Stimulated activated CD8-positive, alpha-beta memory T cell treated with anti-CD3 and anti-CD28 coated beads, Interleukin-7, amount 100 ng/mL, for 1 hour (primary cell): Measurements from ENCODE around the gene ANKRD33B.

Experiments
- DNase-seq, 2 donors: peaks; one replicate each; pipeline ENCODE4 v3.0.0-alpha.2; 2020; ENCODE audit warnings: low read depth in 2 of 2

ANKRD33B gene

DNA sequence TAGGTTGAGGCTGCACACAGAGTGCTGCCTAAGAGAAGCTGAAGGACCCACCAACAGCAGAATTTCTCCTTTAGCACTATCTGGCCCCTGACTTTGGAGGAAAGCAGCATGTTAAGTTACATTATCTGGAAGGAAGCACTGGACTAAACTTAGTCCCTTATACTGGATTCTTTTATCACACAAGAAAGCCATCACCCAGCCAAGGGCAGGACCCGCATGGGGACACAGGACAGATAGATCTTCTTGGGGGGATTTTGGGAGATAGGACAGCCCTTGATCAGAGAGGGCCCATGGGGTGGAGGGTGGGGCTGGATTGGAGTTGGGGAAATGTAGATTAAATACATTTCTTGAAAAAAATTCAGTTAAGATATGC lies 14.4 kb downstream of the ANKRD33B start:
- no peak for DNase-seq

DNA sequence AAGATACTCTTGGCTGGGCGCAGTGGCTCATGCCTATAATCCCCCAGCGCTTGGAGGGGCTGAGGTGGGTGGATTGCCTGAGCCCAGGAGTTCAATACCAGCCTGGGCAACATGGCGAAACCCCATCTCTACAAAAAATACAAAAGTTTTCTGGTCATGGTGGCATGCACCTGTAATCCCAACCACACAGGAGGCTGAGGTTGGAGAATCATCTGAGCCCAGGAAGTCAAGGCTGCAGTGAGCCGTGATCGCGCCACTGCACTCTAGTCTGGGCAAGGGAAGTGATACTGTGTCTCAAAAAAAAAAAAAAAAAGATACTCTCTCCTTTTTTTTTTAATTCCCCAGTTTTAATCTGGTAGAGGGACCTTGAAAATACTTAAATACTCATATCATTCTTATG lies 15.0 kb downstream of the ANKRD33B start:
- no peak for DNase-seq

DNA sequence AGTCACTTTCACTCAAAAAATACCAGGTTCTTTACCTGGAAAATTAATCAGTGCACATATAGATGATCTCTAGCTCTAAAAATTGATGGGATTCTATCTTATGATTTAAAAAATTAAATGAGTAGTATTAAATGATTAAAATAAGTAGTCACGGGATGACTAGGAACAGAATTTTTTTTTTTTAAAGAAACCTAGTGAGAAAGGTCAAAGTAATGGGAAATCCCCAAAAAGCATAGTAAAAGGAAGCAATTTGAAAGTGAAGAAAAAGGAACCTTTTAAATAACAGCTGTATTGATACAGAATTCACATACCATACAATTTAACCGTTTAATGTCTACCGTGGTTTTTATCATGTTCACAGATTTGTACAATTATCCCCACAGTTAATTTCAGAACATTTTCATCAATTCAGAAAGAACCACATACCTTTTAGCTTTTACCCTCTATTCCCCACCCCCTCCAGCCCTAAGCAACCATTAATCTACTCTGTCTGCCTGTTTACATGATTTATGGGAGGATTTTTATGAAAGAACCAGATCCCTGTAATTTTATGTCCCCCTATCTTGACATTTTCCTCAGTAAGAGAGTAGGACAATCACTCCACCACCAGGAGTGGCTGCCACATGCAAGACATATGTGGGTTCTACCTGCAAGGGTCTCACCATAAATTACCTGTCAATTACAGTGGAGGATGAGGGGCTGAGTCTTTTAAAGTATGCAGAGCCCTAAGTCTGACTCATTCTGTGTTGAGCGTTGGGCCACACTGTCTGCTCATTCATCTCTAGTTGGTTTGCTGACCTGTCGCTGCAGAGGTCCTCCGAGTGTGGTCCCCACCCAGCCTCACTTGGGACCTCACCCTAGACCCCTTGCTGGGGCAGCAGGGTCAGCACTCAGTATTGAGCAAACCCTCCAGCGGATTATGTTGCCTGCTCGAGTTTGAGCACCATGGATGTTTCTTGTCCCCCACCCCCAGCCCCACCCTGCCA lies 16.0 kb downstream of the ANKRD33B start:
- no peak for DNase-seq

DNA sequence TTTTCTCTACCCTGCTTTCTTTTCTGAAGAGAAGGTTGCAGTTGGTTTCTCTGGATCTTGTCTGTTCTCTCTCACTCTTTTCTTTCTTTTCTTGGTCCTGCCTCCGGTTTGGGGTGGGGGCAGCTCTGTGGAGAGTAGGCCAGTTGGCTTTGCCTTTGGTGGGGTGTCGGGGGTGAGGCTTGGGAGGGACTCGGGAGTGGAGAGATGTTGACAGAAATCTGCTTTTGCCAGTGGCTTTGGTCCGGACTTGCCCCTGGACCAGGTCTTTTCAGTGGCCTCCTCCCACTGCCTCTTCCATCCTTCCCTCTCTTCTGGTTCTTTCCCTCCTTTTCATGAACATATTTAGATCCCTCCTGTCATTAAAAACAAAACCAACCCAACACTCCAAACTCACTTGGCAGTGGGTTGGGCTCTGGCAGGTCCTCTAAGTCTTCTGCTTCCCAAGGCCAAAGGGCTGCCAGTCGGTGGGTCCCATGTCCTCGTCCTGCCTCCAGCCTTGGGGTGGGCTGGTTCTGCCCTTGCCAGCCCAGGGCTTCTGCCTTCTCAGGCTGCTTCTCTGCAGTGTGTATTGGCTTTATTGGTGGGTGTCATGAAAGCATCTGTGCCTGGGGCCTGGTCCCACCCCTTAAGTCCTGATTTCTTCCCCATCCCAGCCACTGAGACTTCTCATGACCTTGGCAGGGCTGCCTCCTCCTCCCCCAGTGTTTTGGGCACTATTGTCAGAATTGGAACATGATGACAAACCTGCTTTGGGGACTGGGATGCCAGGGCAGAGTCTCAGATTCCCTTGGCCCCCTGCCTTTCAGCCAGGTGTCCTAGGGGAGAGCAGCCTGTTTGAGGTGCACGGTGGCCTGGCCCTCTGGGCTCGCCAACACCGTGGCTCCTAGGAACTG lies 16.9 kb downstream of the ANKRD33B start:
- no peak for DNase-seq

DNA sequence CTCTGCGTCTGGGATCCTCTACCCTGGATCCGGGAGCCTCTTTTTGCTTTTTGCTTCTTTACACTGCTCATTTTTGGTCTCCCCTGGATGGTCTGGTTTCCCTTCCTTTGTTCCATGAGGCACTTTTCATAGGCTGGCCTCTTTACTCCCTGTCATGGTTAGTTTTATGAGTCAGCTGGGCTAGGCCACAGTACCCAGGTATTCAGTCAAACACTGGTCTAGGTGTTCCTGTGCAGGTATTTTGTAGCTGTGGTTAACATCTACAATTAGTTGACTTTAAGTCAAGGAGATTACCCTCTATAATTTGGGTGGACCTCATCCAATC lies 17.5 kb downstream of the ANKRD33B start:
- DNase-seq: no peak

DNA sequence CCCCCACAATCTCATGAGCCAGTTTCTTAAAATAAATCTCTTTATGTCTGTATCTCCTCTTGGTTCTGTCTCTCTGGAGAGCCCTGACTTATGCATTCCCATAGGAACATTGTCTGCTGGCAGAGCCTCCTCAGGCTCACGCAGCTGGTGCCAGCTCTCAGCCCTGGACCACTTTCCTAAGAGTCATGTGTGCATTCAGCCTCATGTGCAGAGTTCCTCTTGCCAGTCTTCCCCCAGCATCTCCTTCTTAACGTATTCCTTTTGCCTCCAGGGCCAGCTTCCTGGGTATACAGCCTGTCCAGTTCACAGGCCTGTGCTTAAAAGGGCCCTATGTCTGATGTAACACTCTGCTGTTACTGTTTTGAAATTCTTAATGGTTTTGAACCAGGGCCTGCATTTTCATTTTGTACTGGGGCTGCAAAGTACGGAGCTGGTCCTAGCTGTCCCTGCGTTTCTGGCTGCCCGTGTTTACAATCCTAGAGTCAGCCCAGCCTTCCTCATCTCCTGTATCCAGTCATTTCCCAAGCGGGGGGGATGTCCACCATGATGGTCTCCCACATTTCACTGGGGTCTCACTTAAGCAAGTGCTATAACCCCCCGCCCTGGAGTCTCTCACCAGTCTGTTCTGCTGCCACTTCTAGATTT lies 18.1 kb downstream of the ANKRD33B start:
- DNase-seq: no peak

DNA sequence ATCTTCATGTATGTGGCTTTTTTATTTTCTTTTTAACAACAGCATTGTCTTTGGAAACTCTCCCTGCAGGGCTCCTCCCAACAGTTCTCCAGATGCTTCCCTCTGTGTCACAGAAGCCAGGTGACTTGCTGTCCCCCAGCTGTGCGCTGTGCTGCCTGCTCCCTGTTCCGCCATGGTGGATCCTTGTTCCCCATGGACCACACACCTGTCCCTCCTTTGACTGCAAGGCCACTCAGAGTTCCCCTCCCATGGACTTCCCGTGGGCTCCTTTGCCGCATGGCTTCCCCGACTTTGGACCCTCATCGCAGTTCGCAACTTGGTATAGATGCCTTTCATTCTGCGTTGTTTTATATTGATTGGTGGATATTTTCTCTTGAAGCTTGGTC lies 18.6 kb downstream of the ANKRD33B start:
- no peak for DNase-seq

DNA sequence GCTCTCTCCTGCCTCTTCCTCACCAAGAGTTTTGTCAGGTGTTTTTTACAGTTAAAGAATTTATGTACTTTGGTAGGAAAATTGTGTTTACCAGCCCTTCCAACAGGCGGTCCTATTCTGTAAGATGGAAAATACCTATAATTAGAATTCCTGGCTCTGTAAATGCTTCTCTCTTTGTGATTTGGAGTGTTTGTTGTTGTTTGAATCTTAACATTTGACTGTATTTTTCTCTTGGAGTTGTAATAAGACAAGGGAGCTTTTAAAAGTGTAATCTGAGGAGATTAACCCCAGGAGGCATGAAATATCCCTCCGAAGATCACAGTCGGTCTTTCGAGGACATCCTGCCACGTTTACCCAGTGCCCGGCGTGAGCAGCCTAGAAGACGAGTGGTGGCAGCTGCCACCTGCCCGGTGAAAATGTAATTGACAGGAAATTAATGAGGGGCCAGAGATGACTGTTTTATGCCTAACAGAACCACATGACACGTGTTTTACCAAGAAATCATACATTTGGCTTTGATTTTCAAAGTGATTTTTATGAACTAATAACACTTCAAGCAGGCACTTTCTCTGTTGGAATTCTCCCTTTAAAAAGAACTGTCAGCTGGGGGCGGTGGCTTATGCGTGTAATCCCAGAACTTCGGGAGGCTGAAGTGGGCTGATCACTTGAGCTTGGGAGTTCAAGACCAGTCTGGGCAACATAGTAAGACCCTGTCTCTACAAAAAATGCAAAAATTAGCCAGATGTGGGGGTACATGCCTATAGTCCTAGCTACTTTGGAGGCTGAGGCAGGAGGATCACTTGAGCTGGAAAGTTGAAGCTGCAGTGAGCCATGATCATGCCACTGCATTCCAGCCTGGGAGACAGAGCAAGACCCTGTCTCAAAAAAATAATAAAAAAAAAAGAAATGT lies 20.0 kb downstream of the ANKRD33B start:
- DNase-seq: no peak

DNA sequence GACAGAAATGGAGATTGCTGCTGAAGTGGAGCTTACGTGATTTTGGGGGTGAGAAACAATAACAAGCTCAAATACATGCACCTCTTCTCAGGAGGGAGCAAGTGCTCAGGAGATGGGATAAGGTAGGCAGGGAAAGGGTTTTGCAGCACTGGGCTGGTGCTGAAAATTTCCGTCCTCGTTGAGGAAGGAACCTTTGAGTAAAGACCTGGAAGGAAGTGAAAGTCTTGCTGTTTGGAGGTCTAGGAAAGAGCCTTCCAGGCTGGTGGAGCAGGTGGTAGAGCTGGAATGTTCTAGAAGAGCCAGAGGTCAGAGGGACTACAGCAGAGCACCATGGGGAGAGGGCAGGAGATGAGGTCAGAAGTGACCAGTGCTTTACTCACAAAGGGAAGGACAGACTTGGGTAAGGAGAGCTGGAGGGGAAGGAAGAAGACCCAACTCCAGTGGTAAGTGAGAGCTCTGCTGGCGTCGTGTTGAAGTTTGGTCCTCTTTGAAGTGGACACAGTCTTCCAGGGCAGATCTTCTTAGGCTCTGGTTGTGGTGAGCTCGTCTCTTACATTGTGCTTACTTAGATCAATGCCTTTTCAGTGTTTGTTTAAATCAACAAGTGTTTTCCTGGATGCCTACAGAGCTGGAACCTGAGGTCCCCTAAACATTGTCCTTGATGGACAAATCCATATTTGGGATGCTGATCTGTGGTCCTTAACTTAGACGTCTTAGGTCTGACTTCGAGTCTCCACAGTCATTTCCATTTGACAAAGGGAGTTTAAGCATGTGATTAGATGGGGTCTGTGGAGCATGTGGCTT lies 21.0 kb downstream of the ANKRD33B start:
- no peak for DNase-seq

DNA sequence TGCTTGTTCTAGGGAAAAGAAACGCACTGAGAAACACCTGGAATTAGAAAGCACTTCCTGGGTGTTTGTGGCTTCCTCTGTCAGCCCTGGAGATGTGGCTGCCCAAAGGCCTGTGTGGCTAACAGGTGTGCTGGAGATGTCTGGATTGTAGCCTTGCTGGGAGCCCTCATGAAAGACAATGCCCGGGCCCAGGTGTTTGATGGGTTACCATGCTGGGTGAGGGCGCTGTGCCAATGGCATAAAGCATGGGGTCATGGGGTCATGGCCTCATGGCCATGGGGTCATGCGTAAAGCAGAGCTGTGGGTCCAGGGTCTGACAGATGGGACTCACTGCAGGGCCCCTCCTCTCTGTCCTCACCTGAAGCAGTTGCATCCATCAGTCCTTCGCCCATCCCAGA lies 21.6 kb downstream of the ANKRD33B start:
- DNase-seq: no peak

DNA sequence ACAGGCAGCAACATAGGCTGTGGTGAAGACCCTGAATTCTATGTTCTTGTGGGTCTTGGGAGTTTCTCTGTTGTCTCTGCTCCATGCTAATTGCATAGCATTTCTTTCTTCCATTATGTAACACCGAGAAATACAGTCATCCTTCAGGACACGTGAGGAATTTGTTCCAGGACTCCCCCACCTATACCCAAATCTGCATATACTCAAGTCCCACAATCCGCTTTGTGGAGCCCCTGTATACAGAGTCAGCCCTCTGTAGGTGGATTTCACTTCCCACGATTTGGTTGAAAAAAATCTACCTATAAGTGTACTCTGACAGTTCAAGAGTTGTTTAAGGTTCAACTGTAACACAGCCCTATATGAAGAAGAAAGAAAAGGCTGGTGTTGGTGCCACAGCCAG lies 22.1 kb downstream of the ANKRD33B start:
- DNase-seq: no peak

DNA sequence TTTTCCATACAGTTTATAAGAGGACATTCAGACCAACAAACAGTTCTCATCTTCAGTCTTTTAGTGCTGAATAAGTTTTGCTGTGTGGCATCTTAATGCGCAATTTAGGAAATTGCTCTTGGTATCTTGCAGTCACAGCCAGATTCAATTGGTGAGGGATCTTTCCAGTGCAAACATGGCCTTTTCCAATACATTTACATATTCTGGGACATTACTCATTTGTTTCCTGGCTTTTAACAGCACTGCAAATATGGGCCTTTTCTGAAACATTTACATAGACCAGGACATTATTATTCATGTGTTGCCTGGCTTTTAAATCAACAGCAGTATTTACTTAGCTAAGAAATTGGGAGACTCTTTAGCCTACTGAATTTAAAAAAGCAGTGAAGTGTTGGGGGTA lies 22.7 kb downstream of the ANKRD33B start:
- no peak for DNase-seq

DNA sequence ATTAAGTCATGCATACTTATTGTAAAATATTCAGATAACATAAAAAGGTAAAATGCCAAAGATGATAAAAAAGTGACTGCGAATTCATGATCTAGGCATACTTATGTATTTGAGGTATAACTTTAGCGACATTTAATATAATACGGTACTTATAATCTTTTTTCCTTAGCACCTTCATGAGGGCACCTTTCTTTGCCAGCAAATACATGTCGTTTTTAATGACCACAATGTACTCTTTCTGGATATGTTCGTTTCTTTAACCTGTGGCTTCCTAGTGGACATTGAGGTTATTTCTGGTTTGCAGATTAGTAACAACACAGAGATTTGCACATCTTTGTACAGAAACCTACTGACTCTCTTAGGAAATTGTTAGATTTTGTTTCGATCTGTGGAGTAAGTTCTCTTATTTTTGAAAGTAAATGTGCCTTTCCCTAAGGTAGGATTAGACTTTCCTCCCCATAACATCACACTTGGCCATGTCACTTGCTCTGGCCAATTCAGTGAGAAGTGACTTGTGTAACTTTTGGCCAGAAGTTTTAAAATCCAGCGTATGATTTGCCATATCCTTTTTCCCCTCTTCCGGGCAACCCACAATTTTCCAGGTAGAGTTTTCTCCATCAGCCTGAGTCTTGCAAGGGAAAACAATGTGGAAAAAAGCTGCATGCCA lies 24.4 kb downstream of the ANKRD33B start:
- DNase-seq: no peak

DNA sequence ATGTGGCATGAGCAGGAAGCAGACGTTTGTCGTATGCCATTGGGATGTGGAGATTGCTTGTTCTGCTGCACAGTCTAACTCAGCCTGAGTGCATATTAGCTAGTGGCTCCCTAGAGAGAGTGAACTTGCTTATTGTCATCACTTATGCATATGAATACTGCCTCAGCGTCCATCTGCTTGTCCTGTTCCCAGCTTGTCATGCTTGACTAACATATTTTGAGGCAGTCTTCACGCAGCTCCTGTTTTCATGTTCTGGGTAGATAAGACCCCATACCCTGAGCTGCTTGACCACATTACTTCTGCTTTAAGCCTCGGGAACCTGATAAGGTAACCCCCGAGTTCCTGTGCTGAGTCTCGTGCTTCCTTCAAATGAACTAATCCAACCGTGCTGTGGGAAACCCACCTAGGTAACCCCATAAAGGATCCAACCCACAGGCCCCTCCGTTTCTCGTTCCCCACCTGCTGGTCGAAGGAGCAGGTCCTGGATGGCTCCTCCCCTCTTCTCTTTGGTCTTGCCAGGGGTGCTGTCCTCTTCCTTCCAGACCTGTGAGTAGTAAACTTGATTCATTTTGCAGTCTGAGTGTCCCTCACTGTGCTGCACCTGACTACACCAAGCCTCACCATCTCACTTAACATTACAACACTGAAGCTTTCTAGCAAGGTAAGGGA lies 25.0 kb downstream of the ANKRD33B start:
- DNase-seq: no peak

DNA sequence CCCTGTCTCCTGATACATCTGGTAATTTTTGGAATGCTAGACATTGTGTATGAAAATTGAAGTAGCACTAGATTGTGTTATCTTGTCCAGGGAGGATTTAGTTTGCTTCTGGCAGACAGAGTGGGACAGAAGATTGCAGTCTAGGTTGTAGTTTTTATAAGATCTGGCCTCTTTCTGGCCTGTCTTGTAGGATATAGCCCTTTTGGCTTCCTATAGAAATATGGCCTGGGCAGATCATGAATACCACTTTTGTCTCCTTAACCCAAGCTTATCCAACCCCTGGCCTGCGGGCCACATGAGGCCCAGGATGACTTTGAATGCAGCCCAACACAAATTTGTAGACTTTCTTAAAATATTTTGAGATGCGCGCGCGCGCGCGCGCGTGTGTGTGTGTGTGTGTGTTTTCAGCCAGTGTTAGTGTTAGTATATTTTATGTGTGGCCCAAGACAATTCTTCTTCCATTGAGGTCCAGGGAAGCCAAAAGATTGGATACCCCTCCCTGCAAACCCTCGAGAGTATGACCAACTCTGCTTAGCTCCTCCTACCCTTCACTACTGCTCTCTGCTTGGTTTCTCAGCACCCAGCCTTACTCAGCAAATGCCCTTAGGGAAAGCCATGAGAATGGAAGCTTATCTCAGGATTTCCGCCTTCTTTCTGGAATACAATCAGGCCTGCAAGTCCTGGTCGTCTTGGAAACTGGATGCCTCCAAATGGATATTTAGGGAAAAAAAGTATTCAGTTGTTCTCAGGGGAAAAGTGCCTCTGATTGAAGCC lies 26.5 kb downstream of the ANKRD33B start:
- no peak for DNase-seq

DNA sequence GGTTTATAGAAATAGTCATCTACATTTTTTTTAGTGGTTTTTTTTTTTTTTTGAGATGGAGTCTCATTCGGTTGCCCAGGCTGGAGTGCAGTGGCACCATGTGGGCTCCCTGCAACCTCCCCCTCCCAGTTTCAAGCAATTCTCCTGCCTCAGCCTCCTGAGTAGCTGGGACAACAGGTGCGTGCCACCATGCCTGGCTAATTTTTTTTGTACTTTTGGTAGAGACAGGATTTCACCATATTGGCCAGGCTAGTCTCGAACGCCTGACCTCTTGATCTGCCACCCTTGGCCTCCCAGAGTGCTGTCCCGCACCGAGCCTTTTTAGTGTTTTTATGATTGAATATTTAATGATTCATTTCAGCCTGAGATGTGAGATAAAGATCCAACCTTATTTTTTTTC lies 27.3 kb downstream of the ANKRD33B start:
- no peak for DNase-seq

DNA sequence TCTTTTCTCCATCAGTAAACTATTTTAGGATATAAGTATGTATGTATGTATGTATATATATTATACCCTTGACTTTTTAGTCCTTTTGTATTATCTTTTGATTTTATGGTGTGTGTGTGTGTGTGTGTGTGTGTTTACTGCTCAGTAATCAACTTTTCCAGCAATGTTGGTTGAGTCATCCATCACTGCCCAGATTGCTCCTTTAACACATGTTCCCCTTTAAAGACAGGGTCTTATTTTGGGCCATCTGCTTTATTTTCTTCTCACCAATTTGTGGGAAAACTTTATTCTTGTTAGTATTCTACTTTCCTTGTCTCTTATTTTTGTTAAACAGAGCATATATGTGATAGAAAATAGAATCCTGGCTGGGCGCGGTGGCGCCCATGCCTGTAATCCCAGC lies 28.1 kb downstream of the ANKRD33B start:
- DNase-seq: no peak

DNA sequence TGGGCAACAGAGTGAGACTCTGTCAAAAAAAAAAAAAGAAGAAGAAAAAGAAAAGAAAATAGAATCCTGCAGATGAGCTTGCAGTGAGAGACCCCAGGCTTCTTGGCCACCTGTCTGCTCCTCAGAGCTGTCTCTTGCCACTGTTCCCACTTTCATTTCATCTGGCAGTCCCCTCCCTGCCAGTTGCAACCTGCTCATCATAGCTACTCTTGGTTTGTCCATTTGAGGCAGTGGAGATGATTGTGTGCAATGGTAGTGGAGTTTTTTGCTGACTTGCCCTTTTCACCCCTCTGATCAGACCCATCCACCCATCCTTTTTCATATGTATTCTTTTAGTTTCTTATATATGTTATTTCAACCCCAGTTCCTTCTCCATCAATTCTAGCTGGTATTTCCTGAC lies 28.7 kb downstream of the ANKRD33B start:
- no peak for DNase-seq
